GM19023 (cell line): ENCODE results near the gene TTC16.

Source experiments
- ATAC-seq: cut with Tn5 transposase; IDR thresholded peaks from one replicate; pipeline ENCODE4 v1.9.1; 2021; ENCODE audit warnings: mild to moderate bottlenecking, moderate library complexity; ENCODE audit not compliant: unreplicated experiment

The TTC16 gene

GRCh38 chr9:127698386-127698785, 17.5 kb upstream of the TTC16 start:
- no peak for ATAC-seq

GRCh38 chr9:127698985-127699670, 16.8 kb upstream of the TTC16 start:
- peak; percentile 88 for ATAC-seq

- ATAC-seq: no peak
Measured at GRCh38 chr9:127700140-127700539, 15.7 kb upstream of the TTC16 start.

GRCh38 chr9:127700594-127701255, 15.2 kb upstream of the TTC16 start:
- ATAC-seq: no peak

GRCh38 chr9:127703289-127703946, 12.5 kb upstream of the TTC16 start:
- no peak for ATAC-seq

- ATAC-seq: no peak
Measured at GRCh38 chr9:127705577-127706379, 10.1 kb upstream of the TTC16 start.

GRCh38 chr9:127706836-127707241, 9.0 kb upstream of the TTC16 start, which contains the start of gene CFAP157:
TSS of gene CFAP157 (plus strand) at chr9:127706988. CDS start at chr9:127707032, 44 bp downstream.
- no peak for ATAC-seq

- ATAC-seq: no peak
Measured at GRCh38 chr9:127707766-127708165, 8.1 kb upstream of the TTC16 start.

- ATAC-seq: no peak
Measured at GRCh38 chr9:127708952-127709587, 6.8 kb upstream of the TTC16 start.

- ATAC-seq: no peak
Measured at GRCh38 chr9:127710204-127710783, 5.6 kb upstream of the TTC16 start.

GRCh38 chr9:127711226-127711701, 4.6 kb upstream of the TTC16 start:
- no peak for ATAC-seq

- ATAC-seq: no peak
Measured at GRCh38 chr9:127711831-127712274, 4.0 kb upstream of the TTC16 start.

GRCh38 chr9:127712371-127712770, 3.5 kb upstream of the TTC16 start:
- no peak for ATAC-seq

GRCh38 chr9:127712867-127713266, 3.0 kb upstream of the TTC16 start:
- ATAC-seq: no peak

GRCh38 chr9:127714020-127714750, 1.7 kb upstream of the TTC16 start:
- ATAC-seq: no peak

- ATAC-seq: peak; percentile 1
Measured at GRCh38 chr9:127714951-127715469, 869 bp upstream of the TTC16 start.

- ATAC-seq: no peak
Measured at GRCh38 chr9:127716412-127716811, 533 bp downstream of the TTC16 start.

- no peak for ATAC-seq
Measured at GRCh38 chr9:127717766-127718165, 1.9 kb downstream of the TTC16 start.
